NCI-H187 treated with DMSO at 0.1 percent for 48 hours (cell line): ENCODE results near the gene LRP1B.

Experiments
- DNase-seq: peaks from one replicate; lab custom pipeline; 2025; lab: John Stamatoyannopoulos, UW

The LRP1B gene

GRCh38 chr2:140808211-140808610 is 1322.6 kb downstream of the LRP1B start:
- no peak for DNase-seq

- DNase-seq: no peak
Measured at GRCh38 chr2:140804700-140805260, 1326.0 kb downstream of the LRP1B start.

GRCh38 chr2:140801311-140801710 is 1329.5 kb downstream of the LRP1B start:
- no peak for DNase-seq

- no peak for DNase-seq
Measured at GRCh38 chr2:140797718-140798117, 1333.1 kb downstream of the LRP1B start.

- DNase-seq: no peak
Measured at GRCh38 chr2:140791802-140792201, 1339.0 kb downstream of the LRP1B start.

GRCh38 chr2:140786585-140786984 is 1344.2 kb downstream of the LRP1B start:
- no peak for DNase-seq

GRCh38 chr2:140775411-140775810 is 1355.4 kb downstream of the LRP1B start:
- DNase-seq: no peak

- DNase-seq: no peak
Measured at GRCh38 chr2:140770645-140771044, 1360.2 kb downstream of the LRP1B start.

GRCh38 chr2:140761807-140762206 is 1369.0 kb downstream of the LRP1B start:
- DNase-seq: no peak

- DNase-seq: no peak
Measured at GRCh38 chr2:140759426-140760156, 1371.2 kb downstream of the LRP1B start.

- DNase-seq: no peak
Measured at GRCh38 chr2:140747665-140748064, 1383.2 kb downstream of the LRP1B start.

- DNase-seq: no peak
Measured at GRCh38 chr2:140747090-140747489, 1383.7 kb downstream of the LRP1B start.

GRCh38 chr2:140744379-140744778 is 1386.4 kb downstream of the LRP1B start:
- DNase-seq: no peak

- DNase-seq: no peak
Measured at GRCh38 chr2:140737006-140737405, 1393.8 kb downstream of the LRP1B start.

- DNase-seq: no peak
Measured at GRCh38 chr2:140734992-140735391, 1395.8 kb downstream of the LRP1B start.

GRCh38 chr2:140718999-140719398 is 1411.8 kb downstream of the LRP1B start:
- no peak for DNase-seq

- DNase-seq: no peak
Measured at GRCh38 chr2:140717481-140717880, 1413.3 kb downstream of the LRP1B start.

GRCh38 chr2:140714586-140714985 is 1416.2 kb downstream of the LRP1B start:
- no peak for DNase-seq

GRCh38 chr2:140711867-140712266 is 1418.9 kb downstream of the LRP1B start:
- no peak for DNase-seq

GRCh38 chr2:140701726-140702125 is 1429.1 kb downstream of the LRP1B start:
- DNase-seq: no peak

GRCh38 chr2:140698636-140699035 is 1432.2 kb downstream of the LRP1B start:
- no peak for DNase-seq

- DNase-seq: no peak
Measured at GRCh38 chr2:140696449-140696848, 1434.4 kb downstream of the LRP1B start.

GRCh38 chr2:140695155-140695554 is 1435.7 kb downstream of the LRP1B start:
- no peak for DNase-seq

- no peak for DNase-seq
Measured at GRCh38 chr2:140687825-140688224, 1443.0 kb downstream of the LRP1B start.
